Hematopoietic multipotent progenitor cell (in vitro differentiated cells): ENCODE results near the gene ATXN1. TPM values are rescaled to one million over a fixed set of nuclear protein-coding genes. Genes with fewer than 3 reads are reported as not detected.
A peak's percentile ranks its signal among the peaks of the same experiment; 100 is the strongest.
"Not testable (repeated sequence)": the region's sequence is repeated elsewhere in the genome, so short reads cannot be mapped to it uniquely, and the experiment has no call there.

Experiments used
- DNase-seq, 3 donors: peaks; one replicate each; pipeline ENCODE4 v3.0.0-alpha.2; 2011 to 2015; ENCODE audit warnings: low read depth in 2 of 3, low spot score in 2 of 3
- total RNA-seq: library from RNA; depleted of rRNA; stranded (reverse); fragments of >200 nt; gene quantifications from one replicate; pipeline ENCODE4 v1.2.3, GENCODE V29; 2012

ATXN1 gene
- total RNA-seq, 1 donor, result 52.0 TPM

GRCh38 chr6:16630026-16630643, 131.1 kb downstream of the ATXN1 start:
- no peak for DNase-seq

- DNase-seq, result not testable (repeated sequence)
Measured at GRCh38 chr6:16628580-16628979, 132.7 kb downstream of the ATXN1 start.

GRCh38 chr6:16626650-16627049, 134.6 kb downstream of the ATXN1 start:
- DNase-seq, result no peak

- DNase-seq, result peak in 1 of 3 donors; percentile 51
Measured at GRCh38 chr6:16625291-16626265, 135.7 kb downstream of the ATXN1 start.

GRCh38 chr6:16624636-16625290, 136.5 kb downstream of the ATXN1 start:
- no peak for DNase-seq

GRCh38 chr6:16623731-16624130, 137.5 kb downstream of the ATXN1 start:
- no peak for DNase-seq

GRCh38 chr6:16623029-16623653, 138.1 kb downstream of the ATXN1 start:
- peak in 1 of 3 donors; percentile 2 for DNase-seq

GRCh38 chr6:16622193-16622592, 139.1 kb downstream of the ATXN1 start:
- no peak for DNase-seq

- no peak for DNase-seq
Measured at GRCh38 chr6:16621002-16621401, 140.3 kb downstream of the ATXN1 start.

GRCh38 chr6:16619777-16620176, 141.5 kb downstream of the ATXN1 start:
- DNase-seq, result no peak

GRCh38 chr6:16618962-16619361, 142.3 kb downstream of the ATXN1 start:
- DNase-seq, result no peak

- DNase-seq, result not testable (repeated sequence)
Measured at GRCh38 chr6:16615215-16615614, 146.0 kb downstream of the ATXN1 start.

GRCh38 chr6:16614143-16614542, 147.1 kb downstream of the ATXN1 start:
- DNase-seq, result not testable (repeated sequence)

GRCh38 chr6:16613504-16613903, 147.8 kb downstream of the ATXN1 start:
- DNase-seq, result not testable (repeated sequence)

- no peak for DNase-seq
Measured at GRCh38 chr6:16608444-16608843, 152.8 kb downstream of the ATXN1 start.

- no peak for DNase-seq
Measured at GRCh38 chr6:16602035-16602434, 159.2 kb downstream of the ATXN1 start.

GRCh38 chr6:16600701-16601100, 160.6 kb downstream of the ATXN1 start:
- no peak for DNase-seq

GRCh38 chr6:16600026-16600425, 161.2 kb downstream of the ATXN1 start:
- DNase-seq, result no peak

- DNase-seq, result no peak
Measured at GRCh38 chr6:16596616-16597331, 164.5 kb downstream of the ATXN1 start.

GRCh38 chr6:16595514-16596120, 165.6 kb downstream of the ATXN1 start:
- DNase-seq, result no peak
